Smooth muscle cell (in vitro differentiated cells): ENCODE results near the gene PSMB8. TPM values are rescaled to one million over a fixed set of nuclear protein-coding genes. Genes with fewer than 3 reads are reported as not detected.

Source experiments
- DNase-seq: peaks from one replicate; lab custom pipeline; 2025; ENCODE audit not compliant: unreplicated experiment; lab: John Stamatoyannopoulos, UW
- H2AFZ ChIP-seq: fragments of 200-600 bp; sonication (generic); 2 replicates; pipeline ENCODE4 v1.6.0; 2016; ENCODE audit warnings: antibody characterized with exemption, low read depth, mild to moderate bottlenecking
- H3F3A ChIP-seq: fragments of 200-600 bp; sonication (generic); 2 replicates; pipeline ENCODE4 v1.6.0; 2017; ENCODE audit warnings: antibody characterized with exemption, low read depth
- H3K27ac ChIP-seq: fragments of 200-600 bp; sonication (generic); 2 replicates; pipeline ENCODE4 v1.5.1; 2016; ENCODE audit warnings: low read depth, mild to moderate bottlenecking
- H3K27me3 ChIP-seq: fragments of 200-600 bp; sonication (generic); 2 replicates; pipeline ENCODE4 v1.6.1; 2016; ENCODE audit warnings: low read depth, mild to moderate bottlenecking
- H3K36me3 ChIP-seq: fragments of 200-600 bp; sonication (generic); 2 replicates; pipeline ENCODE4 v1.5.1; 2016; ENCODE audit warnings: low read depth
- H3K4me1 ChIP-seq: fragments of 200-600 bp; sonication (generic); 2 replicates; pipeline ENCODE4 v1.5.1; 2016; ENCODE audit warnings: low read depth
- H3K4me2 ChIP-seq: fragments of 200-600 bp; sonication (generic); 2 replicates; pipeline ENCODE4 v1.6.0; 2016; ENCODE audit warnings: mild to moderate bottlenecking
- H3K4me3 ChIP-seq: fragments of 200-600 bp; sonication (generic); 2 replicates; pipeline ENCODE4 v1.5.1; 2016; ENCODE audit warnings: mild to moderate bottlenecking
- H3K79me2 ChIP-seq: fragments of 200-600 bp; sonication (generic); 2 replicates; pipeline ENCODE4 v1.6.0; 2016; ENCODE audit warnings: low read depth, mild to moderate bottlenecking
- H3K9ac ChIP-seq: fragments of 200-600 bp; sonication (generic); 2 replicates; pipeline ENCODE4 v1.6.0; 2016; ENCODE audit warnings: low read depth
- H3K9me3 ChIP-seq: fragments of 200-600 bp; sonication (generic); replicated peaks from 2 replicates; pipeline ENCODE4 v1.5.1; 2016; ENCODE audit warnings: low read depth
- H4K20me1 ChIP-seq: fragments of 200-600 bp; sonication (generic); 2 replicates; pipeline ENCODE4 v1.6.0; 2016; ENCODE audit warnings: low read depth
- CTCF ChIP-seq: fragments of 200-600 bp; sonication (generic); IDR thresholded peaks from 2 replicates; pipeline ENCODE4 v1.5.1; 2017; ENCODE audit warnings: borderline replicate concordance, mild to moderate bottlenecking, antibody characterized with exemption; ENCODE audit not compliant: insufficient read depth, poor library complexity, severe bottlenecking
- WGBS: methylation state at CpG from one replicate; pipeline ENCODE4 v1.1.7; 2016; ENCODE audit warnings: low lambda C conversion rate; 5-methylcytosine and 5-hydroxymethylcytosine counted together
- polyA plus RNA-seq: library from polyadenylated mRNA; unstranded; fragments of >200 nt; fragmentation: Nextera tagmentation; extraction: Ambion mirVana; gene quantifications from 2 replicates; pipeline ENCODE4 v1.2.1, GENCODE V29; 2016
- total RNA-seq: library from RNA; depleted of rRNA; stranded (reverse); fragments of >200 nt; gene quantifications from 2 replicates; pipeline ENCODE4 v1.2.3, GENCODE V29; 2014

PSMB8 gene
- total and polyA plus RNA-seq, 2 experiments from 2014 or later: 5.0 to 16.7 TPM

GRCh38 chr6:32858194-32858593, 14.3 kb upstream of the PSMB8 start:
- H3K79me2 ChIP-seq: no peaks in the 10 kb centered on the region
- no peak for DNase-seq
- no peak overlapping the region for H3K4me3 ChIP-seq
- WGBS: 83% methylated on average over 5 of the region's 5 CpGs
- H4K20me1 ChIP-seq: no peaks in the 10 kb centered on the region
- no peak overlapping the region for H2AFZ ChIP-seq
- H3K9me3 ChIP-seq: no peaks in the 10 kb centered on the region
- H3F3A ChIP-seq: no peaks in the 10 kb centered on the region
- H3K27ac ChIP-seq: no peak overlapping the region
- peaks cover 2% of the 10 kb centered on the region for H3K4me1 ChIP-seq
- TF ChIP-seq CTCF: no peak
- H3K27me3 ChIP-seq: peaks cover 41% of the 10 kb centered on the region
- no peaks in the 10 kb centered on the region for H3K36me3 ChIP-seq
- H3K4me2 ChIP-seq: no peak overlapping the region
- H3K9ac ChIP-seq: no peak overlapping the region

- DNase-seq: no peak
- Histone ChIP-seq H3K79me2 (no peaks in the 10 kb centered on the region), H3K27me3 (peaks cover 46% of the 10 kb centered on the region), H3K4me3 (no peak overlapping the region), H3K36me3 (no peaks in the 10 kb centered on the region), H4K20me1 (no peaks in the 10 kb centered on the region), H3K9ac (no peak overlapping the region), H3K27ac (no peak overlapping the region), H3K4me1 (peaks cover 2% of the 10 kb centered on the region), H3K4me2 (no peak overlapping the region), H3K9me3 (no peaks in the 10 kb centered on the region), H2AFZ (no peak overlapping the region), H3F3A (no peaks in the 10 kb centered on the region)
- TF ChIP-seq CTCF: no peak
- 79% methylated on average over 14 of the region's 14 CpGs for WGBS
Measured at GRCh38 chr6:32857156-32857891, 13.5 kb upstream of the PSMB8 start.

- no peak for DNase-seq
- no peak overlapping the region for H2AFZ ChIP-seq
- no peak overlapping the region for H3K9ac ChIP-seq
- H3K4me1 ChIP-seq: no peaks in the 10 kb centered on the region
- WGBS: 88% methylated on average over 8 of the region's 8 CpGs
- H3K4me2 ChIP-seq: no peak overlapping the region
- H3K27ac ChIP-seq: no peak overlapping the region
- no peaks in the 10 kb centered on the region for H3F3A ChIP-seq
- H3K36me3 ChIP-seq: no peaks in the 10 kb centered on the region
- TF ChIP-seq CTCF: no peak
- H3K4me3 ChIP-seq: no peak overlapping the region
- H3K79me2 ChIP-seq: no peaks in the 10 kb centered on the region
- H3K9me3 ChIP-seq: no peaks in the 10 kb centered on the region
- peaks cover 64% of the 10 kb centered on the region for H3K27me3 ChIP-seq
- H4K20me1 ChIP-seq: no peaks in the 10 kb centered on the region
Measured at GRCh38 chr6:32855467-32856174, 11.8 kb upstream of the PSMB8 start.
